Erythroblast (primary cell): Measurements from ENCODE around the gene RADIL.
A peak's percentile ranks its signal among the peaks of the same experiment; 100 is the strongest.

Experiments
- DNase-seq, 2 experiments: peaks; one replicate each; lab custom pipeline; 2025; lab: John Stamatoyannopoulos, UW
- GATA1 ChIP-seq: IDR thresholded peaks from 2 replicates; pipeline ENCODE4 v1.6.1; 2011; ENCODE audit warnings: low read depth, mild to moderate bottlenecking, control low read depth, low read length, moderate library complexity
- POLR2A ChIP-seq: IDR thresholded peaks from 2 replicates; pipeline ENCODE4 v1.6.1; 2011; ENCODE audit warnings: mild to moderate bottlenecking, low read length

RADIL gene

GRCh38 chr7:4789194-4790077 is 94.1 kb downstream of the RADIL start:
- DNase-seq, result no peak
- TF ChIP-seq POLR2A, result no peak

- DNase-seq, result no peak
- TF ChIP-seq POLR2A, result no peak
- no peak for TF ChIP-seq GATA1
These were observed 94.8 kb downstream of the RADIL start for GRCh38 chr7:4788627-4789189.

GRCh38 chr7:4787947-4788626 is 95.4 kb downstream of the RADIL start:
- TF ChIP-seq GATA1, result no peak
- no peak for TF ChIP-seq POLR2A
- DNase-seq, result no peak

- TF ChIP-seq POLR2A (no peak), GATA1 (no peak)
- no peak for DNase-seq
These were observed 96.0 kb downstream of the RADIL start for GRCh38 chr7:4787541-4787940.

- TF ChIP-seq POLR2A, result no peak
- no peak for TF ChIP-seq GATA1
- DNase-seq, result no peak
These were observed 97.5 kb downstream of the RADIL start for GRCh38 chr7:4786015-4786414.

- TF ChIP-seq POLR2A (no peak), GATA1 (no peak)
- no peak for DNase-seq
These were observed 98.1 kb downstream of the RADIL start for GRCh38 chr7:4785371-4785770.

GRCh38 chr7:4784799-4785198 is 98.7 kb downstream of the RADIL start:
- TF ChIP-seq POLR2A (no peak), GATA1 (no peak)
- DNase-seq, result no peak

GRCh38 chr7:4783762-4784351 is 99.7 kb downstream of the RADIL start:
- no peak for DNase-seq
- TF ChIP-seq GATA1 (no peak), POLR2A (no peak)

GRCh38 chr7:4783292-4783652 is 100.2 kb downstream of the RADIL start:
- DNase-seq, result no peak
- TF ChIP-seq POLR2A, result no peak

GRCh38 chr7:4782333-4783291 is 100.9 kb downstream of the RADIL start:
- TF ChIP-seq GATA1, result no peak
- no peak for TF ChIP-seq POLR2A
- peak in 1 of 2 experiments; percentile 12 for DNase-seq

GRCh38 chr7:4781366-4782069 is 102.0 kb downstream of the RADIL start:
- TF ChIP-seq GATA1, result no peak
- no peak for TF ChIP-seq POLR2A

GRCh38 chr7:4779118-4779517 is 104.4 kb downstream of the RADIL start:
- TF ChIP-seq POLR2A, result no peak
- TF ChIP-seq GATA1, result no peak
- DNase-seq, result no peak

More at GRCh38 chr7:4781366-4782069, 102.0 kb downstream of the RADIL start:
- no peak for DNase-seq
